ENCODE measurements around the gene VMP1.
"Not testable (repeated sequence)": the region's sequence is repeated elsewhere in the genome, so short reads cannot be mapped to it uniquely, and the experiment has no call there.

GRCh38 chr17:59806322-59806721 is 98.9 kb downstream of the VMP1 start:
- not testable (repeated sequence) for TF ChIP-seq POLR2A (IDR thresholded peaks at IDR 0.05; ENCODE audit: low read length); GATA1 (IDR thresholded peaks at IDR 0.05; ENCODE audit: low read depth, low read length)

All from erythroblast (primary cell).